Measurements from ENCODE around the gene FN3K.

Gene FN3K

GRCh38 chr17:82734987-82735866 is at the start of gene FN3K:
TSS of gene FN3K (plus strand) at chr17:82735615. CDS start at chr17:82735637, 22 bp downstream.
- peak; percentile 65 for DNase-seq

- no peak for DNase-seq
Observed at GRCh38 chr17:82686366-82687324, 48.8 kb upstream of the FN3K start.

GRCh38 chr17:82687375-82687861 is 48.0 kb upstream of the FN3K start:
- no peak for DNase-seq

GRCh38 chr17:82687871-82688270 is 47.5 kb upstream of the FN3K start:
- no peak for DNase-seq

- DNase-seq, result no peak
Observed at GRCh38 chr17:82689077-82689476, 46.3 kb upstream of the FN3K start.

- no peak for DNase-seq
Observed at GRCh38 chr17:82690786-82691489, 44.5 kb upstream of the FN3K start.

- DNase-seq, result no peak
Observed at GRCh38 chr17:82691714-82692113, 43.7 kb upstream of the FN3K start.

GRCh38 chr17:82692268-82692667 is 43.1 kb upstream of the FN3K start:
- no peak for DNase-seq

- DNase-seq, result no peak
Observed at GRCh38 chr17:82693168-82693867, 42.1 kb upstream of the FN3K start.

- DNase-seq, result no peak
Observed at GRCh38 chr17:82694647-82695046, 40.8 kb upstream of the FN3K start.

GRCh38 chr17:82696259-82696658 is 39.2 kb upstream of the FN3K start:
- no peak for DNase-seq

- DNase-seq, result peak; percentile 9
Observed at GRCh38 chr17:82696916-82697807, 38.3 kb upstream of the FN3K start.

- no peak for DNase-seq
Observed at GRCh38 chr17:82697808-82698064, 37.7 kb upstream of the FN3K start.

GRCh38 chr17:82698065-82698973 is 37.1 kb upstream of the FN3K start, which contains the start of gene RAB40B:
TSS of gene RAB40B (minus strand) at chr17:82698698. CDS start at chr17:82698596, 102 bp downstream.
- DNase-seq, result peak; percentile 99

- no peak for DNase-seq
Observed at GRCh38 chr17:82698974-82699442, 36.4 kb upstream of the FN3K start.

GRCh38 chr17:82699551-82699950 is 35.9 kb upstream of the FN3K start:
- no peak for DNase-seq

GRCh38 chr17:82702231-82702927 is 33.0 kb upstream of the FN3K start:
- no peak for DNase-seq

GRCh38 chr17:82703036-82703745 is 32.2 kb upstream of the FN3K start:
- no peak for DNase-seq
